ENCODE measurements around the gene SMIM33. TPM values are rescaled to one million over a fixed set of nuclear protein-coding genes. Genes with fewer than 3 reads are reported as not detected.
"Not testable (repeated sequence)": the region's sequence is repeated elsewhere in the genome, so short reads cannot be mapped to it uniquely, and the experiment has no call there.

Gene SMIM33
- total and polyA plus RNA-seq, 9 of the 15 experiments (the other 6 are each of a cell fraction or from before 2014, with no cell fraction given): not detected

GRCh38 chr5:139503879-139504278, 33.1 kb downstream of the SMIM33 start:
- ATAC-seq (peak; percentile 86), DNase-seq (ENCODE audit: extremely low read depth in 1 of 4, low spot score in 3 of 4) (peak in 1 of 4 experiments; percentile 76), FAIRE-seq (peak; percentile 75)
- H3K9me3 ChIP-seq (replicated peaks; ENCODE audit: control insufficient read depth, insufficient read depth, low read depth, low read length); H3K27me3 ChIP-seq (ENCODE audit: control insufficient read depth in 2 of 2, insufficient read depth in 2 of 2, low read length in 2 of 2); CTCF ChIA-PET (ENCODE audit: low intra/inter-chr PET ratio); H3K36me3 ChIP-seq (ENCODE audit: control insufficient read depth, insufficient read depth, low read length); H3K9me1 ChIP-seq (ENCODE audit: control insufficient read depth, insufficient read depth, low read length); in situ Hi-C loops (cut with MboI); H3K4me1 ChIP-seq (replicated peaks in 1 of 2; ENCODE audit: control insufficient read depth in 2 of 2, insufficient read depth in 2 of 2, low read length in 2 of 2); H4K20me1 ChIP-seq (replicated peaks; ENCODE audit: control insufficient read depth, insufficient read depth, low read length); BruUV-seq (replicated peaks): not testable (repeated sequence)
- Histone ChIP-seq H3K9ac (ENCODE audit: insufficient read depth in 1 of 2, low read depth in 2 of 2, low read length in 2 of 2) (peak overlapping the region; percentile 86 to 89), H3K4me3 (peak overlapping the region; percentile 61), H2AFZ (ENCODE audit: low read depth, low read length) (peak overlapping the region; percentile 82), H3K79me2 (ENCODE audit: control insufficient read depth, insufficient read depth, low read length) (peaks cover 36% of the 10 kb centered on the region), H3K27ac (ENCODE audit: extremely low read depth, low read depth, low read length) (peak overlapping the region; percentile 82), H3K4me2 (ENCODE audit: insufficient read depth, low read length) (peak overlapping the region; percentile 85)
- intact Hi-C loops (cut with micrococcal nuclease): loop anchor here (2.0 kb wide), 1 partner anchor 21 kb away; the partner anchor contains the start of gene STING1
- POLR2A ChIA-PET: interaction anchor here (0.6 to 2.6 kb wide), 17 partner anchors 8 to 1143 kb away, joined by 3 to 24 read pairs (median 5); partner anchors contain the start of genes DNAJC18, ECSCR, NDUFA2 and STING1
- WGBS (ENCODE audit: insufficient coverage, low coverage, missing lambda C conversion rate): 8% methylated on average over 15 of the region's 15 CpGs
- TF ChIP-seq ARNT (IDR thresholded peaks at IDR 0.05): peak; percentile 90 to 91; a peak in 3 of 4 replicates
- TF ChIP-seq MTA3 (IDR thresholded peaks at IDR 0.05; ENCODE audit: borderline replicate concordance): peak; percentile 61; the same call in 1 of the 2 replicates
- TF ChIP-seq EHMT2 (IDR thresholded peaks at IDR 0.05): peak; percentile 85
- TF ChIP-seq, protein P1, sequence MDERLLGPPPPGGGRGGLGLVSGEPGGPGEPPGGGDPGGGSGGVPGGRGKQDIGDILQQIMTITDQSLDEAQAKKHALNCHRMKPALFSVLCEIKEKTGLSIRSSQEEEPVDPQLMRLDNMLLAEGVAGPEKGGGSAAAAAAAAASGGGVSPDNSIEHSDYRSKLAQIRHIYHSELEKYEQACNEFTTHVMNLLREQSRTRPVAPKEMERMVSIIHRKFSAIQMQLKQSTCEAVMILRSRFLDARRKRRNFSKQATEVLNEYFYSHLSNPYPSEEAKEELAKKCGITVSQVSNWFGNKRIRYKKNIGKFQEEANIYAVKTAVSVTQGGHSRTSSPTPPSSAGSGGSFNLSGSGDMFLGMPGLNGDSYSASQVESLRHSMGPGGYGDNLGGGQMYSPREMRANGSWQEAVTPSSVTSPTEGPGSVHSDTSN (CRISPR knock-in tag; IDR thresholded peaks at IDR 0.05; ENCODE audit: low read depth): not testable (repeated sequence)
- TF ChIP-seq, protein P1 (tag; conservative IDR thresholded peaks at IDR 0.05; ENCODE audit: low read depth): 0 out of 2 replicates have a peak, but pooled peaks have one; percentile 18
- TF ChIP-seq CC2D1A (IDR thresholded peaks at IDR 0.05): peak; percentile 73; the same call in 1 of the 2 replicates
- peak; percentile 70; the same call in 1 of the 2 replicates for TF ChIP-seq FOXK1 (CRISPR knock-in tag; IDR thresholded peaks at IDR 0.05; ENCODE audit: borderline replicate concordance)
- 0 out of 4 replicates have a peak, but pooled peaks of 1 of the 2 experiments have one; percentile 20 for TF ChIP-seq FOXK2 (conservative IDR thresholded peaks at IDR 0.05 in 1 of 2, IDR thresholded peaks at IDR 0.05 in 1 of 2; ENCODE audit: low read depth in 2 of 2)
- TF ChIP-seq, protein P2, sequence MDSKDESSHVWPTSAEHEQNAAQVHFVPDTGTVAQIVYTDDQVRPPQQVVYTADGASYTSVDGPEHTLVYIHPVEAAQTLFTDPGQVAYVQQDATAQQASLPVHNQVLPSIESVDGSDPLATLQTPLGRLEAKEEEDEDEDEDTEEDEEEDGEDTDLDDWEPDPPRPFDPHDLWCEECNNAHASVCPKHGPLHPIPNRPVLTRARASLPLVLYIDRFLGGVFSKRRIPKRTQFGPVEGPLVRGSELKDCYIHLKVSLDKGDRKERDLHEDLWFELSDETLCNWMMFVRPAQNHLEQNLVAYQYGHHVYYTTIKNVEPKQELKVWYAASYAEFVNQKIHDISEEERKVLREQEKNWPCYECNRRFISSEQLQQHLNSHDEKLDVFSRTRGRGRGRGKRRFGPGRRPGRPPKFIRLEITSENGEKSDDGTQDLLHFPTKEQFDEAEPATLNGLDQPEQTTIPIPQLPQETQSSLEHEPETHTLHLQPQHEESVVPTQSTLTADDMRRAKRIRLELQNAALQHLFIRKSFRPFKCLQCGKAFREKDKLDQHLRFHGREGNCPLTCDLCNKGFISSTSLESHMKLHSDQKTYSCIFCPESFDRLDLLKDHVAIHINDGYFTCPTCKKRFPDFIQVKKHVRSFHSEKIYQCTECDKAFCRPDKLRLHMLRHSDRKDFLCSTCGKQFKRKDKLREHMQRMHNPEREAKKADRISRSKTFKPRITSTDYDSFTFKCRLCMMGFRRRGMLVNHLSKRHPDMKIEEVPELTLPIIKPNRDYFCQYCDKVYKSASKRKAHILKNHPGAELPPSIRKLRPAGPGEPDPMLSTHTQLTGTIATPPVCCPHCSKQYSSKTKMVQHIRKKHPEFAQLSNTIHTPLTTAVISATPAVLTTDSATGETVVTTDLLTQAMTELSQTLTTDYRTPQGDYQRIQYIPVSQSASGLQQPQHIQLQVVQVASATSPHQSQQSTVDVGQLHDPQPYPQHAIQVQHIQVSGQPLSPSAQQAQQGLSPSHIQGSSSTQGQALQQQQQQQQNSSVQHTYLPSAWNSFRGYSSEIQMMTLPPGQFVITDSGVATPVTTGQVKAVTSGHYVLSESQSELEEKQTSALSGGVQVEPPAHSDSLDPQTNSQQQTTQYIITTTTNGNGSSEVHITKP (IDR thresholded peaks at IDR 0.05; ENCODE audit: partially characterized antibody): peak; percentile 38
- TF ChIP-seq CXXC5 (CRISPR knock-in tag; IDR thresholded peaks at IDR 0.05): peak; percentile 46
- peak in 1 of 2 experiments; percentile 34; a peak in 2 of 4 replicates for TF ChIP-seq MNT (conservative IDR thresholded peaks at IDR 0.05)
- peak; percentile 43; the same call in 1 of the 2 replicates for TF ChIP-seq ETV5 (CRISPR knock-in tag; IDR thresholded peaks at IDR 0.05; ENCODE audit: low read depth)
- peak; percentile 43 for TF ChIP-seq ATF7 (IDR thresholded peaks at IDR 0.05)

All from K562 (cell line).